Fibroblast of mammary gland (primary cell): Measurements from ENCODE around the gene KDM2B.

Source experiments
- DNase-seq: peaks from one replicate; pipeline ENCODE4 v3.0.0-alpha.2; 2010; ENCODE audit warnings: low read depth
- H3K4me3 ChIP-seq: 2 replicates; pipeline ENCODE4 v1.5.1; 2011; ENCODE audit warnings: low read depth, mild to moderate bottlenecking, low read length, moderate library complexity; ENCODE audit not compliant: control insufficient read depth
- TF ChIP-seq, protein P1 (sequence below): conservative IDR thresholded peaks from 2 replicates; pipeline ENCODE4 v1.5.1; 2011; ENCODE audit warnings: low read depth, low read length, inconsistent platforms; ENCODE audit not compliant: control insufficient read depth, insufficient read depth

KDM2B gene

DNA sequence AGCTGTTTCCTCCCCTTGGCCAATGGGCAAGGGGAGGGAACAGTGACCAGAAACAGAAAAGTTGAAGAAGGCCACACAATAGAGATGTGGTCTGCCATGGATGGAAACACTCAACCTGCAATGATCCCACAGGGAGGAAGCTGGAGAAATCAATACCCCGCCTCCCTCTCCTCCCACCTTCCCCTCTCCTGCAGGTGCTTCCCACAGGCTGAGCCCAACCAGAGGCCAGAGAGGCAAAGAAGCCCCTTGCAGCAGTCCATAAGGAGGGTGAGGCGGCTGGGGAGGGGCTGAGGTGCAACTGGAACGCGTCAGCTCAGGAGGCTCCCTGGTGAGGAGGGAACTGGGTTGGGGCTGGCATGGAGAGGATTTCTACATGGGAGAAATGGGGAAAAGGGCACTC lies 96.9 kb downstream of the KDM2B start:
- no peak overlapping the region for H3K4me3 ChIP-seq
- DNase-seq: no peak
- TF ChIP-seq, protein P1, sequence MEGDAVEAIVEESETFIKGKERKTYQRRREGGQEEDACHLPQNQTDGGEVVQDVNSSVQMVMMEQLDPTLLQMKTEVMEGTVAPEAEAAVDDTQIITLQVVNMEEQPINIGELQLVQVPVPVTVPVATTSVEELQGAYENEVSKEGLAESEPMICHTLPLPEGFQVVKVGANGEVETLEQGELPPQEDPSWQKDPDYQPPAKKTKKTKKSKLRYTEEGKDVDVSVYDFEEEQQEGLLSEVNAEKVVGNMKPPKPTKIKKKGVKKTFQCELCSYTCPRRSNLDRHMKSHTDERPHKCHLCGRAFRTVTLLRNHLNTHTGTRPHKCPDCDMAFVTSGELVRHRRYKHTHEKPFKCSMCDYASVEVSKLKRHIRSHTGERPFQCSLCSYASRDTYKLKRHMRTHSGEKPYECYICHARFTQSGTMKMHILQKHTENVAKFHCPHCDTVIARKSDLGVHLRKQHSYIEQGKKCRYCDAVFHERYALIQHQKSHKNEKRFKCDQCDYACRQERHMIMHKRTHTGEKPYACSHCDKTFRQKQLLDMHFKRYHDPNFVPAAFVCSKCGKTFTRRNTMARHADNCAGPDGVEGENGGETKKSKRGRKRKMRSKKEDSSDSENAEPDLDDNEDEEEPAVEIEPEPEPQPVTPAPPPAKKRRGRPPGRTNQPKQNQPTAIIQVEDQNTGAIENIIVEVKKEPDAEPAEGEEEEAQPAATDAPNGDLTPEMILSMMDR: no peak

DNA sequence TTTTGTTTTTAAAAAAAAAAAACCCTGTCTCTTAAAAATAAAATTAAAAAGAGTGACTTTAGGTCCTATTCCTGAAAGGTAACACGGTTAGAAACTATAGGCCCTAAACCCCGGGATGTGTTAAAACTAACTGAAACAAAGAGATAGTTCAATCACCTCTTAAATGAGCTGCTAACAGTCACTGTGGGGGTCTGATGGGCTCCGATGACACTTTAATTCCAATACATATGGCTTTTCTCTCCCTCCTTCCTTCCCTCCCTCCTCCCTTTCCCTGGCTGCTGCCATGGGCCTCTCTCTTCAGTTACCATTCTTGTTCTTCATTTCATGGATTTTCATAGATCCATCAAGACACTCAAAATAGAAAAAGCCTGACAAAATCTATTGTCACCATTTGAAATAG lies 104.3 kb downstream of the KDM2B start:
- TF ChIP-seq, protein P1: no peak
- no peak overlapping the region for H3K4me3 ChIP-seq
- no peak for DNase-seq

DNA sequence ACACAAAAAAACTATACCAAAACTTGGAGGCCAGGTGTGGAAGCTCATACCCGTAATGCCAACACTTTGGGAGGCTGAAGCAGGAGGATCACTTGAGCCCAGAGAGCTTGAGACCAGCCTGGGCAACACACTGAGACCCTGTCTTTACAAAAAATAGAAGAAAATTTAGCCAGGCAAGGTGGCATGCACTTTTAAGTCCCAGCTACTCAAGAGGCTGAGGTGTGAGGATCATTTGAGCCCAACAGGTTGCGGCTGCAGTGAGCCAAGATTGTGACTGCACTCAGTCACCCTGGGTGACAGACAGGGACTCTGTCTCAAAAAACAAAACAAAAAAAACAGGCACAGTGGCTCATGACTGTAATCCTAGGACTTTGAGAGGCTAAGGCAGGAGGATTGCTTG lies 105.5 kb downstream of the KDM2B start:
- no peak for DNase-seq
- no peak overlapping the region for H3K4me3 ChIP-seq
- TF ChIP-seq, protein P1: no peak

DNA sequence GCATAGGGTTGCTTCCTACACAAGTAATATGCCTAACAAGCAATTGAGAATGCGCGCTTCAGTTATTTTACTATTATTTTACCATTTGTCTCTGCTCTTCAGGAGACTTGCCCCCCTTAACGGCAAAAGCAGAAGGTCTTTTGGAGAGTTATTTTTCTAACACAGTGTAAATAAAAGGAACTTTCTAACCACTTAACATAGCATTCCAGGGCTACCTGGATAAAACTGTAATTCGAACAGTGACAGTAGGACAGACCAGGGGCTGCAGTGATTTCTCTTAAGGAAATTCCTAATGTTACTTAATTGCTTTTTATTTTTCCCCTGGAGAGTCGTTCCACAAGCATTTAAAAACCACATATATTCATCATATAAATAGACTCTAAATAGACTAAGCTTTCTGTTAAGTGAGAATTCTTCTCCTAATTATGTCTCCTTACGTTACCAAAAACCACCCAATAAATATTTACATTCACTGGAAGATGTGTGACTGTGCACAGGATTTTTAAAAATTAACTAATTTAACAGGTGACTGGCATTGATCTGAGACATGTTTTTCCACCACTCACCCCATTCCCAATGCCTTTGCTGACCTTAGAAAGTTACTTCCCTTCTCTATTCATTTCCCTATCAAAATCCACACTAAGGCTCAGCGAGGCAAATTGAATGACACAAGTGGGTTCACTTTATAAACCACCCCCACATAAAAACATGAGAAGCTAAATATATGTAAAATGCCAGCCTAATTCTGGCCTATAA lies 108.5 kb downstream of the KDM2B start:
- TF ChIP-seq, protein P1: no peak
- H3K4me3 ChIP-seq: no peak overlapping the region
- DNase-seq: no peak

DNA sequence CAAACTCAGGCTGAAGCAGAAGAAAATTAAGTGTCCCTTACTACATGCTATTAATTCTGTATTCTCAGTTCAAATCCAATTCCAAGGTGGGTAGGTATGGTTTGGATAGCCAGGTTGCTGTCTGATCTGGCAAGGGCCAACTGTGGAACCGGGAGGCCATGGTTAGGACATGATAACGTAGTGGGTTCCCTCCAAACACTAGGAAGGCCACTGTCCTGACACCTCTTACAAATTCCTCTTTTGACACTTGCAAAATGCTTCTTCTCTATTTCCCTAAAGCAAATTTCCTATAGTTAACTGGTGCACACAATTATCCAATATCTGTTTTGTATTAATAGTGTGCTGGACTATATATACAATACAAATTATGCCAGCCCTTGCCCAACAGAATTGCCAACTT lies 110.1 kb downstream of the KDM2B start:
- TF ChIP-seq, protein P1: no peak
- DNase-seq: no peak
- no peak overlapping the region for H3K4me3 ChIP-seq

DNA sequence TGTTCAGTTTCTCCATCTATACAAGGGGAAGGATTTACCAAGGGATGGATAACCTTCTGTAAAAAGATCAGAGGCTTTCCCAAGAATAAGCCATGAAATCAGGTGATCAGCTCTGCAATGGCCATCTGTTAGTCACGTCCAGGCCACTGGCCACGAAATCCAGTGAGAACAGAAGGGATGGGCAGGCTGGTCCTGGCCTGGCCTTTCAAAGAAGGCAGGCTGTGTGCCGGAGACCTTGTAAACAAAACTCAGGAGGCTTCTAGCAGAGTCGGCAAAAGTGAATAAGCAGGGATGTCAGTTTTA lies 112.4 kb downstream of the KDM2B start:
- TF ChIP-seq, protein P1: no peak
- no peak overlapping the region for H3K4me3 ChIP-seq
- peak; percentile 59 for DNase-seq
